Tibial nerve (tissue), 4 donors: ENCODE measurements around the gene PIGQ. TPM values are rescaled to one million over a fixed set of nuclear protein-coding genes. Genes with fewer than 3 reads are reported as not detected.

Source experiments
- DNase-seq, 2 donors: peaks; one replicate each; pipeline ENCODE4 v3.0.0-alpha.2; 2019; ENCODE audit warnings: low spot score in 2 of 2
- H3K27ac ChIP-seq, 4 donors: fragments of 200-600 bp; sonication (generic) in 3 of 4; one replicate each; pipeline ENCODE4 v1.5.1; 2017 to 2019; ENCODE audit warnings: mild to moderate bottlenecking in 1 of 4
- H3K27me3 ChIP-seq, 2 donors: fragments of 200-600 bp; sonication (generic) in 1 of 2; one replicate each; pipeline versions ENCODE4 v1.5.1 to v1.6.0; 2017 to 2019
- H3K36me3 ChIP-seq, 3 donors: fragments of 200-600 bp; sonication (generic); one replicate each; pipeline ENCODE4 v1.5.1; 2018 to 2019
- H3K4me1 ChIP-seq, 4 donors: fragments of 200-600 bp; sonication (generic) in 3 of 4; one replicate each; pipeline ENCODE4 v1.5.1; 2017 to 2019
- H3K4me3 ChIP-seq, 4 donors: fragments of 200-600 bp; sonication (generic) in 3 of 4; one replicate each; pipeline ENCODE4 v1.5.1; 2017 to 2019; ENCODE audit warnings: mild to moderate bottlenecking in 1 of 4, moderate library complexity in 1 of 4
- H3K9me3 ChIP-seq, 4 donors: fragments of 200-600 bp; sonication (generic) in 3 of 4; one replicate each; pipeline ENCODE4 v1.5.1; 2017 to 2019
- EP300 ChIP-seq, 2 donors: sonication (generic); formaldehyde crosslinking; IDR thresholded peaks; one replicate each; pipeline ENCODE4 v1.6.1; 2017; ENCODE audit warnings: antibody characterized with exemption in 2 of 2, mild to moderate bottlenecking in 1 of 2
- POLR2A ChIP-seq, 2 donors: fragments of 450-650 bp; IDR thresholded peaks; one replicate each; pipeline ENCODE4 v1.6.1; 2017; ENCODE audit warnings: antibody characterized with exemption in 2 of 2, mild to moderate bottlenecking in 2 of 2, moderate library complexity in 2 of 2
- WGBS, 2 donors: methylation state at CpG; one replicate each; pipeline ENCODE4 v1.1.5; 2018; 5-methylcytosine and 5-hydroxymethylcytosine counted together
- total RNA-seq, 4 donors: library from RNA; depleted of rRNA; stranded (reverse); fragments of >200 nt; gene quantifications; one replicate each; pipeline ENCODE4 v1.1.0, GENCODE V29; 2016
- TF ChIP-seq, protein P1 (sequence below), 5 experiments: fragments of 200-600 bp in 3 of 5; fragments of 450-650 bp in 2 of 5; sonication (generic) in 3 of 5; IDR thresholded peaks; one replicate each; pipeline ENCODE4 v1.5.1; 2016 to 2019; ENCODE audit warnings: antibody characterized with exemption in 5 of 5, mild to moderate bottlenecking in 3 of 5, moderate library complexity in 2 of 5

Gene PIGQ
- total RNA-seq, 4 donors from 2014 or later = 49.2 to 89.6 (median 71.8) TPM

DNA sequence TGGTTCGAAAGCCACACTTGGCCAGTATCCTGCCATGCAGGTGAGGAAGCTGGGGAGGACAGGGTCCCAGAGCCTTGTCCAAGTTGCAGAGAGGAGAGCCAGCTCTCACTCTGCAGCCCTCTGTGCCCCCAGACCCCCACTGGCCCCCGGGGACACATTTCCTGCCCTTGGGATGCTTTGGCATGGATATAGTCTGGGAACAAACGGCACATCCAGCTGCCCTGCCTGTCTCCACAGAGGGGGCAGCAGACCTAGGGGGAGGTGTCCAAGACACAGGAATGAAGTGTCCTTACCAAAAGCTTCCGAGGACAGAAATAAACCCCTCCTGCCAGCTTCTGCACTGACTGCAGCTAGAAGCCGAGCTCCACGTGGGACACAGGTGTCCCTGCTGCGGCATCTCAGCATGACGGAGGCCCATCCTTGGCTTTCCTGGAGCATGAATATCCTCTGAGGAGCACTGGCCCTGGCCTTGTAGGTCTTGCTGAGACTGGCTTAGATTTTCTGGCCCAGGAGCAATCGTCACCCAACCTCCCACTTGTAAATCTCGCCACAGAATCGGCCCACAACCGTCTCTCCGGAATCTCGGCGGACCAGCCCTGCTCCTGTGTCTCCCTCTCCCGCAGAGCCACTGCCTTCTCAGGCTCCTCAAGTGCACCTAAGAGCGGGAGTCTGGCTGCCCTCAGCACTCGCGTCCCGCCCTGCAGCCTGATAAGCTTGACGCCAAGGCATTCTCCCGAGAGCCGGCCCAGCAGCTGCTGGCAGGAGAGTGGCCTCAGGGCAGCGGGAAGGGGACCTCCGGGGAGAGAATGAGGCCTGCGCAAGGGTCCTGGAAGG is 43.4 kb upstream of the PIGQ start:
- 6 to 7% methylated on average over 21 to 24 of the region's 26 CpGs for WGBS, 2 donors
- H3K27ac ChIP-seq = peak overlapping the region; percentile 91 to 99 (median 96)
- H3K4me3 ChIP-seq = peak overlapping the region; percentile 65 to 92 (median 76)
- DNase-seq = no peak
- no peaks in the 10 kb centered on the region for H3K27me3 ChIP-seq
- H3K36me3 ChIP-seq = peaks cover 0 to 9% (median 0%) of the 10 kb centered on the region in 3 donors
- no peaks in the 10 kb centered on the region for H3K9me3 ChIP-seq
- H3K4me1 ChIP-seq = peaks cover 0 to 50% (median 32%) of the 10 kb centered on the region in 4 donors
- TF ChIP-seq, protein P1, sequence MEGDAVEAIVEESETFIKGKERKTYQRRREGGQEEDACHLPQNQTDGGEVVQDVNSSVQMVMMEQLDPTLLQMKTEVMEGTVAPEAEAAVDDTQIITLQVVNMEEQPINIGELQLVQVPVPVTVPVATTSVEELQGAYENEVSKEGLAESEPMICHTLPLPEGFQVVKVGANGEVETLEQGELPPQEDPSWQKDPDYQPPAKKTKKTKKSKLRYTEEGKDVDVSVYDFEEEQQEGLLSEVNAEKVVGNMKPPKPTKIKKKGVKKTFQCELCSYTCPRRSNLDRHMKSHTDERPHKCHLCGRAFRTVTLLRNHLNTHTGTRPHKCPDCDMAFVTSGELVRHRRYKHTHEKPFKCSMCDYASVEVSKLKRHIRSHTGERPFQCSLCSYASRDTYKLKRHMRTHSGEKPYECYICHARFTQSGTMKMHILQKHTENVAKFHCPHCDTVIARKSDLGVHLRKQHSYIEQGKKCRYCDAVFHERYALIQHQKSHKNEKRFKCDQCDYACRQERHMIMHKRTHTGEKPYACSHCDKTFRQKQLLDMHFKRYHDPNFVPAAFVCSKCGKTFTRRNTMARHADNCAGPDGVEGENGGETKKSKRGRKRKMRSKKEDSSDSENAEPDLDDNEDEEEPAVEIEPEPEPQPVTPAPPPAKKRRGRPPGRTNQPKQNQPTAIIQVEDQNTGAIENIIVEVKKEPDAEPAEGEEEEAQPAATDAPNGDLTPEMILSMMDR (IDR thresholded peaks at IDR 0.05) = no peak
- TF ChIP-seq POLR2A (IDR thresholded peaks at IDR 0.05) = no peak
- TF ChIP-seq EP300 (IDR thresholded peaks at IDR 0.05) = no peak

DNA sequence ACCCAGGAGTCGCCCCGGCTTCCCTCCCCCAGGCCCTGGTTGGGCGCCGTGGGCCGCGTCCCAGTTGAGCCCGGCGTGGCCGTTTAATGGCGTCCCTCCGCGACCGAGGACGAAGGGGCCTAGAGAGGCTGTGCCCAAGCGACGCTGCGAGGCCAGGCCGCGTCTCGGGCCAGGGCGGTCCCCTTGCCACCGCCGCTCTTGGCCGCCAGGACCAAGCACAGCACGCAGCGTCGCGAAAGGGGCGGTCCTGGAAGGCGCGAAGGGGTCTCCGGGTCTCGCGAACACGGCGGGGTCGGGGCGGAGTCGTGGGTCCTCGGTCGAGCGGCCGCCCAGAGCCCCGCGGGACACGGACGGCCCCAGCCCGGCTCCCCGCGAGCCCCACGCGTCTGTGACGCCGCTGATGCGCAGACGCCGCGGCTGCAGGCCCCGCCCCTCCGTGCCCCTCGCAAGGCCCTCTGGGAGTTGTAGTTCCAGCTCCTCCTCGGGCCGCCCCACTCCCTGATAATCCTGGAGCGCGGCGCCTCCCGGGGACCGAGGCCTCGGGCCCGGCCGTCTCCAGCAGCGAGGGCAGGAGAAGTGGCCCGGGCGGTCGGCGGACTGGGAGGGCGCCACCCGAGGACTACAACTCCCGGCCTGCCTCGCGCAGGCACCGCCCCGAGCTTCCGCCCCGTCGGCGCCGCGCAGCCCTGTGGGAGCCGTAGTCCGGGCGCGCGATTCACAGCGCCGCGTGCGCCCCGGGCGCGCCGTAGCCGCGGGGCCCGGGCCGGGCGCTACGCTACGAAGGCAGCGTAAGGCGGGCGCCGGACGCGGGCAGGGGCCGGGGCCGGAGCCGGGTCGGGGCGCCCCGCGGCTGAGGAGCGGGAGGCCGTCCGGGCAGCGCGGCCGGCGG is 42.5 kb upstream of the PIGQ start, which contains the start of gene CAPN15:
CAPN15 (plus strand) TSS at position 698 of the 889 bp plus-strand sequence. CDS start 19,127 bp downstream, outside the sequence.
- peaks cover 0 to 50% (median 32%) of the 10 kb centered on the region in 4 donors for H3K4me1 ChIP-seq
- H3K27me3 ChIP-seq = no peaks in the 10 kb centered on the region
- peak within 1 kb of the TSS; percentile 65 to 92 (median 76) for H3K4me3 ChIP-seq
- H3K36me3 ChIP-seq = peaks cover 0 to 4% (median 0%) of the 10 kb centered on the region in 3 donors
- WGBS, 2 donors = 0% methylated on average over 14 to 81 of the region's 129 CpGs
- TF ChIP-seq, protein P1 (IDR thresholded peaks at IDR 0.05) = peak in 3 of 5 experiments; percentile 17 to 78 (median 78)
- TF ChIP-seq EP300 (IDR thresholded peaks at IDR 0.05) (peak in 1 of 2 donors; percentile 83), POLR2A (IDR thresholded peaks at IDR 0.05) (peak; percentile 71 to 79)
- no peaks in the 10 kb centered on the region for H3K9me3 ChIP-seq
- peak within 1 kb of the TSS; percentile 91 to 99 (median 96) for H3K27ac ChIP-seq
- peak; percentile 72 to 74 for DNase-seq

DNA sequence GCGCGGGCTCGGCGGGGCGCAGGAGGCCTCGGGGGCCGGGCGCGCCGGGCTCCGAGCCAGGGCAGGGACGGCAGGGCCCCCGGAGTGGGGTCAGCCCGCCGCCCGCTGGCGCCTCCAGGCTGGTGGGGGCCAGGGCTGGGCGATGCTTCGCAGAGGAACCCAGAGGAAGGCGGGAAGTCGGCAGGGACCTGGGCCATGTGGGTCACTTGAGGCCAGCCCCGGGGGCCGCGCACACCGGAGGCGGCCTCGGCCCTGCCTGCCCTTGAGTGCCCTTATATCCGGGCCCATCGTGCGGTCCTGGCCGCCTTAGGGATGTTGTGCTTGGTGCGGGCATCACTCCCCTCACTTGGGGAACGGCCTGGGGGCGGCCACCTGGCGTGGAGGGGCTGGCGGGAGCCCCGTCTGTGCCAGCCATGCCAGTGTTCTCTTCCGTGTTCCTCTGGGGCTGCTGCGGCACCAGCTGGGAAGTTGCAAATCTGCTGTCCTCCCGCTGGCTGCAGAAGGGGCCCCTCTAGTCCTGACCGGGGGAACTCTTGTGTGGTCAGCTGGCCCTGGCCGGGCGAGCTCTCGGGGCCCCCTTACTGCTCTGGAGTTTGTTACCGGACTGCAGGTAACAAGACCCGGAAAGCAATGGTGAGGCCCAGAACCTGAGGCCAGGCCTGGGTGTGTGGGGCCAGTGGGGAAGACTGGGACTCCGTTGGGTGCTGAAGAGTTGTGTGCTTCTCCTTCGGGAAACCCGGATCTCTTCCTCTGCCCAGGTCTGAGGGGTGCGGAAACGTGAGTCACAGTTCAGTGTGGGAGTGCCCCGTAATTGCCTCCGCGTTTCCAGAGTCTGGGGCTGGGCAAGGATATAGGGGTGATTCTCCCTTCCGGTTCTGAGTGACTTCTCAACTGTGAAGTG is 41.4 kb upstream of the PIGQ start:
- H3K36me3 ChIP-seq = peaks cover 0 to 4% (median 0%) of the 10 kb centered on the region in 3 donors
- H3K9me3 ChIP-seq = no peaks in the 10 kb centered on the region
- TF ChIP-seq EP300 (IDR thresholded peaks at IDR 0.05) (no peak), POLR2A (IDR thresholded peaks at IDR 0.05) (no peak)
- TF ChIP-seq, protein P1 (IDR thresholded peaks at IDR 0.05) = no peak
- no peaks in the 10 kb centered on the region for H3K27me3 ChIP-seq
- H3K4me3 ChIP-seq = peak overlapping the region; percentile 57 to 92 (median 68)
- peak overlapping the region in 3 of 4 donors; percentile 37 to 96 (median 82) for H3K27ac ChIP-seq
- DNase-seq = no peak
- 3 to 10% methylated on average over 11 to 24 of the region's 55 CpGs for WGBS, 2 donors
- H3K4me1 ChIP-seq = peaks cover 0 to 53% (median 32%) of the 10 kb centered on the region in 4 donors

DNA sequence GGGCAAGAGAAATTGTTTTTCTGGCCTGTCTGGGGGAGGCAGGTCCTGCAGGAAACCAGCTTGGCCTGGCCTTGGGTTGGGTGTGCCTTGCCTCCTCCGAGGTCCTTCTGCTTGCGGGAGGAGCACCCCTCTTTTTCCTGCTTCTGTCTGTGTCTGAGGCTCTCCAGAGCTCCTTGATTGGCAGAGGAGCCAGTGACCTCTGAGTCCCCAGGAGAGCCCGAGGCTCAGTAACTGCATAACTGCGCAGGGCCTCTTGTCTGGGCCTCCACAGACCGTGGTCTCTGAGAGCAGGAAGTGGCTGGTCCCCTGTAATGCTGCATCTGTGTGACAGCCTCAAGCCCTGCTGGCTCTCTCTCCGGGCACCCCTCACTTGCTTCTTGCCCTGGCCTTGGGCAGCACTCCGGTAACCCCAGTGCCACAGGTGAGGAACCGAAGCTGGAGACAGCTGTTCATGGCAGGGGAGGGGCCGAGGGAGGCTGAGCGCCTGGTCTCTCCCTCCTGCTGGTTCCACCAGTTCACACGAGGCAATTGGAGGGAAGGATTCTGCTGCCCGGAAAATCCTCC is 40.7 kb upstream of the PIGQ start:
- Histone ChIP-seq H3K4me1 (peaks cover 0 to 57% (median 32%) of the 10 kb centered on the region in 4 donors), H3K27ac (peak overlapping the region in 3 of 4 donors; percentile 37 to 96 (median 82)), H3K36me3 (peaks cover 0 to 4% (median 0%) of the 10 kb centered on the region in 3 donors), H3K27me3 (no peaks in the 10 kb centered on the region), H3K9me3 (no peaks in the 10 kb centered on the region), H3K4me3 (peak overlapping the region in 3 of 4 donors; percentile 57 to 92 (median 70))
- DNase-seq = no peak
- 56 to 59% methylated on average over 8 to 12 of the region's 12 CpGs for WGBS, 2 donors
- TF ChIP-seq, protein P1 (IDR thresholded peaks at IDR 0.05) = no peak
- no peak for TF ChIP-seq EP300 (IDR thresholded peaks at IDR 0.05)
- no peak for TF ChIP-seq POLR2A (IDR thresholded peaks at IDR 0.05)
